ENCODE results near the gene SLC26A1. TPM values are rescaled to one million over a fixed set of nuclear protein-coding genes. Genes with fewer than 3 reads are reported as not detected.

The SLC26A1 gene
- total RNA-seq, 1 experiment from 2014 or later = 0.22 TPM

DNA sequence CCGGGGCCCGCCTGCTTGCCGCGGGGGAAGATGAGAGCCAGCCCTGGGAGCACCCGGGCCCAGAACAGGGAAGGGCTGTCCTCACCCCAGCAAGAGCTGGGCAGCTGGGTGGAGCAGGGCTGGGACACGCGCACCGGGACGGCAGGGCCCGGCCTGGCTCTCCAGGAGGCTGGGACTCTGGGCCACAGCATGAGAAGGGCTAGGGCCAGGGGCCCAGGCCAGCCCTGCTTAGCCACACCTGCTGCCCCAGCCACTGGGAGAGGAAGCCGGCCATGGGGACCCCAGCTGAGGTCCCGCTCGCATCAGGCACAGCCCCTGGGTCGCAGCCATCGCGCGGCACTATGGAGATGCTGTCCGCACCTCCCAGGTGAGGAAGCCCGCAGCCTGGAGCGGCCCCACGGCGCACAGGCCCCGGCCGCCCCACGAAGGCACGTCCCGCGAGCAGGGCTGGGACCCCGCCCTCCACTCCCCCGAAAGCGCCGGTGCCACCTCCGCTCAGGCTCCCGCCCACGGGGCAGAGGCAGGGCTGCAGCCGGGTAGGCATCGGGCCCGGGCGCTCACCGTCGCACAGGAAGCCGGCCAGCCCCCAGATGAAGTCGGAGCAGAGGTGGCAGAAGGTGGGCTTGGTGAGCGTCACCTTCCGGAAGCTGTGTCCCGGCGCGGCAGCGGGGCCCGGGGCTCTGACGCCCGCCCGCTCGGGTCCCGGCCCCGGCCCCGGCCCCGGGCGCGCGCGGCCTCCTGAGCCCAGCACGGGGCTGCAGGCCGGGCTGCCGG is 20.4 kb downstream of the SLC26A1 start:
- BruUV-seq (replicated peaks) = no TSS peak
- no peaks in the 10 kb centered on the region for H4K20me1 ChIP-seq (ENCODE audit: insufficient read depth)
- H3K9me3 ChIP-seq (ENCODE audit: control insufficient read depth in 1 of 2, insufficient read depth in 1 of 2, low read depth in 1 of 2, low read length in 2 of 2) = no peaks in the 10 kb centered on the region
- peak overlapping the region; percentile 92 for H3K4me2 ChIP-seq (ENCODE audit: low read length)
- POLR2A ChIA-PET = no interaction called here
- H3K27ac ChIP-seq (ENCODE audit: low read depth, low read length) = peak overlapping the region; percentile 58; the same call in 1 of the 2 replicates
- TF ChIP-seq JUND (IDR thresholded peaks at IDR 0.05) = no peak
- TF ChIP-seq ZFX (IDR thresholded peaks at IDR 0.05) = peak; percentile 68; the same call in 1 of the 2 replicates
- no peaks in the 10 kb centered on the region for H3K79me2 ChIP-seq (ENCODE audit: insufficient read depth, low read length)
- intact Hi-C loops (cut with micrococcal nuclease) = loop anchor here (2.0 kb wide), 1 partner anchor 14 kb away; the partner anchor contains the start of gene IDUA
- ATAC-seq (peak; percentile 65), DNase-seq (ENCODE audit: low read depth, low spot score) (no peak)
- no peaks in the 10 kb centered on the region for H3K9me2 ChIP-seq (ENCODE audit: insufficient read depth)
- H3K4me1 ChIP-seq (ENCODE audit: control insufficient read depth in 1 of 2, insufficient read depth in 2 of 2, low read length in 2 of 2) = peaks cover 9 to 19% of the 10 kb centered on the region in 2 experiments; a peak in 3 of 4 replicates
- peak overlapping the region; percentile 68 to 80 for H3K4me3 ChIP-seq (replicated peaks in 1 of 2; ENCODE audit: low read depth in 1 of 2, low read length in 2 of 2)
- no peaks in the 10 kb centered on the region for H3K27me3 ChIP-seq (ENCODE audit: insufficient read depth, low read length)
- CTCF ChIA-PET = no interaction called here
- H3K9ac ChIP-seq (ENCODE audit: low read length) = peak overlapping the region; percentile 71
- RAD21 ChIA-PET (ENCODE audit: low non-redundant PET in 1 of 2, low total read pairs in 2 of 2, uncharacterized antibody in 2 of 2, unreplicated experiment in 2 of 2) = no interaction called here
- no peaks in the 10 kb centered on the region for H3K36me3 ChIP-seq (ENCODE audit: control insufficient read depth in 1 of 2, insufficient read depth in 2 of 2, low read length in 2 of 2)
- no peak overlapping the region for H2AFZ ChIP-seq (ENCODE audit: low read depth, low read length, poor library complexity, severe bottlenecking)

DNA sequence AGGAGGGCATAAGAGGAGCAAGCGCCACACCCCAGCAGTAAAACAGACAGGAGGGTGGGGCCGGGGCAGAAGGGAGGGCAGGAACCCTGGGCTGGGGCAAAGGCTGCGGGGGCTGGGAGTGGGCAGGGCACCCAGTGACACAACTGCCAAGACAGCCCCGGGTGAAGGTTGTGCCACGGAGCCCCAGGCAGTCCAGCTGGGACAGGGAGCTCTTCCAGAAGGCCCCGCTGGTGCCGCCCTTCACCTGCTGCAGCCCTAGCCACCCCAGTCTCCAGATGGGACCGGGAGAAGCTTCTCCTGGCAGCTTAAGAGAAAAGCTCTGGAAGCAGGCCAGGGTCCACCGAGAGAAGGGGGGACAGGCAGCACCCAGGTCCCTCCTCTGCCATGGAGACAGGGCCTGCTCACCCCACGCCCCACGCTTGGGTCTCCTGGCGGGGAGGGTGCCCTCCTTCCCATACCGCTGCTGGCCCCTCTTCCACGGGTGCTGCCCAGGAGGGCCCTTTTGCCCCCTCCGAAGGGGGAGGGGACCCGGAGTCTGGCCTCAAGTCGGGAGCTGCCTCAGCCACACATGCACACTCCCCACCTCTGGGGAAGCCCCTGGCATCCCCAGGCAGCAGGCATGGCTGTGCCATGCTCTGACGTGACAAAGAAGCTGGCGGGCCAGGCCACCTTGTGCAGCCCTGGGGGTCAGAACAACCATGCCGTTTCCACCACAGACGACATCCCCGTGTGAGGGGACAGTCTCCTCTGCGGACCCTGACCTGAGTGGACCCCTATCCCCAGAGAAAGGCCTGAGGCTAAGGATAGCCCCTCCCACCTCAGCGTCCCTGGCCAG is 21.3 kb downstream of the SLC26A1 start:
- Histone ChIP-seq H3K36me3 (ENCODE audit: control insufficient read depth in 1 of 2, insufficient read depth in 2 of 2, low read length in 2 of 2) (no peaks in the 10 kb centered on the region), H2AFZ (ENCODE audit: low read depth, low read length, poor library complexity, severe bottlenecking) (no peak overlapping the region), H3K4me3 (replicated peaks in 1 of 2; ENCODE audit: low read depth in 1 of 2, low read length in 2 of 2) (peak overlapping the region; percentile 68 to 80), H3K4me1 (ENCODE audit: control insufficient read depth in 1 of 2, insufficient read depth in 2 of 2, low read length in 2 of 2) (peaks cover 9 to 19% of the 10 kb centered on the region in 2 experiments; a peak in 3 of 4 replicates), H3K27ac (ENCODE audit: low read depth, low read length) (peak overlapping the region; percentile 58; the same call in 1 of the 2 replicates), H3K79me2 (ENCODE audit: insufficient read depth, low read length) (no peaks in the 10 kb centered on the region), H3K9me2 (ENCODE audit: insufficient read depth) (no peaks in the 10 kb centered on the region), H3K27me3 (ENCODE audit: insufficient read depth, low read length) (no peaks in the 10 kb centered on the region), H4K20me1 (ENCODE audit: insufficient read depth) (no peaks in the 10 kb centered on the region), H3K9me3 (ENCODE audit: control insufficient read depth in 1 of 2, insufficient read depth in 1 of 2, low read depth in 1 of 2, low read length in 2 of 2) (no peaks in the 10 kb centered on the region), H3K4me2 (ENCODE audit: low read length) (peak overlapping the region; percentile 92), H3K9ac (ENCODE audit: low read length) (peak overlapping the region; percentile 71)
- ChIA-PET RAD21 (ENCODE audit: low non-redundant PET in 1 of 2, low total read pairs in 2 of 2, uncharacterized antibody in 2 of 2, unreplicated experiment in 2 of 2) (no interaction called here), POLR2A (no interaction called here), CTCF (no interaction called here)
- TSS peak; percentile 35 for BruUV-seq (replicated peaks)
- TF ChIP-seq ZFX (IDR thresholded peaks at IDR 0.05) (no peak), CBX3 (IDR thresholded peaks at IDR 0.05; ENCODE audit: low read depth) (no peak), YY1 (IDR thresholded peaks at IDR 0.05; ENCODE audit: extremely low read depth, insufficient replicate concordance, low read depth, low read length) (no peak), POLR2AphosphoS5 (IDR thresholded peaks at IDR 0.05; ENCODE audit: low read depth, low read length) (no peak), ZNF274 (IDR thresholded peaks at IDR 0.05; ENCODE audit: low read depth, low read length) (no peak), EGR1 (IDR thresholded peaks at IDR 0.05; ENCODE audit: low read depth) (no peak), ELF1 (IDR thresholded peaks at IDR 0.05; ENCODE audit: borderline replicate concordance, low read depth) (no peak)
- TF ChIP-seq, protein P1, sequence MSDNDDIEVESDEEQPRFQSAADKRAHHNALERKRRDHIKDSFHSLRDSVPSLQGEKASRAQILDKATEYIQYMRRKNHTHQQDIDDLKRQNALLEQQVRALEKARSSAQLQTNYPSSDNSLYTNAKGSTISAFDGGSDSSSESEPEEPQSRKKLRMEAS (IDR thresholded peaks at IDR 0.05) = no peak
- TF ChIP-seq, protein P2, sequence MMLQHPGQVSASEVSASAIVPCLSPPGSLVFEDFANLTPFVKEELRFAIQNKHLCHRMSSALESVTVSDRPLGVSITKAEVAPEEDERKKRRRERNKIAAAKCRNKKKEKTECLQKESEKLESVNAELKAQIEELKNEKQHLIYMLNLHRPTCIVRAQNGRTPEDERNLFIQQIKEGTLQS (IDR thresholded peaks at IDR 0.05) = no peak
- DNase-seq (ENCODE audit: low read depth, low spot score) = no peak
- ATAC-seq = no peak
- intact Hi-C loops (cut with micrococcal nuclease) = loop anchor here (2.0 kb wide), 1 partner anchor 15 kb away; the partner anchor contains the start of gene IDUA
